ENCODE measurements around the gene CLDN20. TPM values are rescaled to one million over a fixed set of nuclear protein-coding genes. Genes with fewer than 3 reads are reported as not detected.
"Not testable (repeated sequence)": the region's sequence is repeated elsewhere in the genome, so short reads cannot be mapped to it uniquely, and the experiment has no call there.

CLDN20 gene
- not detected for total RNA-seq

DNA sequence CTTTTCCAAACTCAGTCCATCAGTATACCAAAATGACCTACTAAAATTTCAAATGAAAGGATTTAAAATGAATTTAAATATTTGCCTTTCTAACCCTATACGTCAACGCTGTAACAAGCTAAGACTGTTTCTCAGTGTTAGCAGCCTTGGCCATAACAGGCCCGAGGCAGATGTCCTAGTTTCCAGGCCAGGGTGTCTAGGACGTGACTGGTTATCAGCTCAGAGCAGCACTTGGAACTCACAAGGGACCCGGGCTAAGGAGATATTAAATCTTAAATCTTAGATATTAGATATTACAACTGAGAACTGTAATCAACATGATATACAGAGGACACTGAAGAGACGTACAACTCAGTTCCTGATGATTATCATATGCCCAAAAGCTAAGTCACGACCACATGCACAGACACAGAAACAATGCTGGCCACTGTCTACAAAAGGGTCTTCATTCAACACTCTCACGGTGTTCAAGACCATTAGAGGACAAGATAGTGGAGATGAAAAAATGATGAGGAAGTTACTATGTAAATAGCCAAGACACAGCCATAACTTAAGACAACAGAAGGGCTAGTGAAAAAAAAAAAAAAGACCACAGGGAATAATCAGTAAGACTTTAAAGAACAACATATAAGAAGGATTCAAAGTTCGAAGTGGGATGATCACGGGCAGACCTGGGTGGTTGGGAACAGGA, at the start of gene CLDN20:
Gene CLDN20 (plus strand): TSS at position 641 of the 691 bp plus-strand sequence. CDS start 11,707 bp downstream, outside the sequence.
- Histone ChIP-seq H3K4me3 (no peak within 1 kb of the TSS), H3K4me1 (ENCODE audit: control insufficient read depth in 1 of 2, low read depth in 2 of 2) (no peaks in the 10 kb centered on the region), H3K27me3 (replicated peaks; ENCODE audit: insufficient read depth) (no peaks in the 10 kb centered on the region), H3K27ac (no peak within 1 kb of the TSS), H3K9me3 (no peaks in the 10 kb centered on the region), H3K36me3 (peaks cover 7% of the 10 kb centered on the region)
- no peak for ATAC-seq (ENCODE audit: insufficient number of reproducible peaks, low FRiP score, low read depth)
- TF ChIP-seq, protein P1, sequence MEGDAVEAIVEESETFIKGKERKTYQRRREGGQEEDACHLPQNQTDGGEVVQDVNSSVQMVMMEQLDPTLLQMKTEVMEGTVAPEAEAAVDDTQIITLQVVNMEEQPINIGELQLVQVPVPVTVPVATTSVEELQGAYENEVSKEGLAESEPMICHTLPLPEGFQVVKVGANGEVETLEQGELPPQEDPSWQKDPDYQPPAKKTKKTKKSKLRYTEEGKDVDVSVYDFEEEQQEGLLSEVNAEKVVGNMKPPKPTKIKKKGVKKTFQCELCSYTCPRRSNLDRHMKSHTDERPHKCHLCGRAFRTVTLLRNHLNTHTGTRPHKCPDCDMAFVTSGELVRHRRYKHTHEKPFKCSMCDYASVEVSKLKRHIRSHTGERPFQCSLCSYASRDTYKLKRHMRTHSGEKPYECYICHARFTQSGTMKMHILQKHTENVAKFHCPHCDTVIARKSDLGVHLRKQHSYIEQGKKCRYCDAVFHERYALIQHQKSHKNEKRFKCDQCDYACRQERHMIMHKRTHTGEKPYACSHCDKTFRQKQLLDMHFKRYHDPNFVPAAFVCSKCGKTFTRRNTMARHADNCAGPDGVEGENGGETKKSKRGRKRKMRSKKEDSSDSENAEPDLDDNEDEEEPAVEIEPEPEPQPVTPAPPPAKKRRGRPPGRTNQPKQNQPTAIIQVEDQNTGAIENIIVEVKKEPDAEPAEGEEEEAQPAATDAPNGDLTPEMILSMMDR (IDR thresholded peaks at IDR 0.05), result no peak
- DNase-seq (ENCODE audit: low spot score), result no peak

- H3K4me1 ChIP-seq (ENCODE audit: control insufficient read depth in 1 of 2, low read depth in 2 of 2), result peaks cover 14 to 20% of the 10 kb centered on the region in 2 donors
- TF ChIP-seq, protein P1 (IDR thresholded peaks at IDR 0.05), result no peak
- H3K27ac ChIP-seq, result no peak overlapping the region
- ATAC-seq (ENCODE audit: insufficient number of reproducible peaks, low FRiP score, low read depth), result no peak
- no peak overlapping the region for H3K4me3 ChIP-seq
- H3K36me3 ChIP-seq, result no peaks in the 10 kb centered on the region
- H3K9me3 ChIP-seq, result no peaks in the 10 kb centered on the region
- no peak for DNase-seq (ENCODE audit: low spot score)
- no peaks in the 10 kb centered on the region for H3K27me3 ChIP-seq (replicated peaks; ENCODE audit: insufficient read depth)
These were observed 47.9 kb upstream of the CLDN20 start for GRCh38 chr6:155215906-155216305.

DNA sequence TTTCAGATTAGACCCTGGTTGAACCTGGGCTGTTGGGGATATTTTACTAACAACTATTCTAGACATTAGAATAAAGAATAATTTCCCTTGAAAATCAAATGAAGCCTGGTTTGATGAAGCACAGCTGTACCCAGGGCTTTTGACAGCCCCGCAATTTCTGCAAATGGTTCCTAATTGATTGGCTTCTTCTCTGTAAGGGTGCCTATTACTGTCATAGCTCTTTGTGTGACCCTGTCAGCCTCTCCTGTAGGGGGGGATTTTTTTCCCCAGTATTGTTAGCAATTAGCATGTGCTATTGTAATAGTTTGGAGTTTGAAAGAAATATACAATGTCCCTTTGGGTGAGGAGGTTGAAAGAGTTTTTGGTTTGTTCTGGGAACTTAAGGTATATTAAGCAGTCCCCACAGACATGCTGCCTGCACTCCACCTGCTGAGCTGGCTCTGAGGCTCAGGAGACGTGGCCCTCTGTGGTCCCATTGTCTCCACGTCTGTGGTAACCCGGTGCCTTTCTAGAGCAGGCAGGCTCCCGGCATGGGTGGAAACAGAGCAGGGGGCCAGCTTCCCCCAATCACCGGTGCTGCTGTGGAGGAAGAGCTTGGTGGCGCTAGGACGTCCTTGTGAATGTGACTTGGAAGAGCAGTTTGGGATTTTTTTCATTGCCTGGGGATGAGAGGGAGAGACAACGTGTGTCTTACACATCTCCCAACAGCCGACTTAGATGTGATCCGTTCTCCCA, 47.3 kb upstream of the CLDN20 start:
- Histone ChIP-seq H3K27ac (no peak overlapping the region), H3K4me3 (no peak overlapping the region), H3K4me1 (ENCODE audit: control insufficient read depth in 1 of 2, low read depth in 2 of 2) (peaks cover 14 to 25% of the 10 kb centered on the region in 2 donors), H3K27me3 (replicated peaks; ENCODE audit: insufficient read depth) (no peaks in the 10 kb centered on the region), H3K36me3 (no peaks in the 10 kb centered on the region), H3K9me3 (no peaks in the 10 kb centered on the region)
- ATAC-seq (ENCODE audit: insufficient number of reproducible peaks, low FRiP score, low read depth) (no peak), DNase-seq (ENCODE audit: low spot score) (no peak)
- TF ChIP-seq, protein P1 (IDR thresholded peaks at IDR 0.05), result no peak

- H3K27ac ChIP-seq; H3K9me3 ChIP-seq; H3K4me3 ChIP-seq; H3K27me3 ChIP-seq (replicated peaks; ENCODE audit: insufficient read depth); ATAC-seq (ENCODE audit: insufficient number of reproducible peaks, low FRiP score, low read depth); H3K36me3 ChIP-seq; DNase-seq (ENCODE audit: low spot score): not testable (repeated sequence)
- peaks cover 14 to 25% of the 10 kb centered on the region in 2 donors for H3K4me1 ChIP-seq (ENCODE audit: control insufficient read depth in 1 of 2, low read depth in 2 of 2)
These were observed 45.1 kb upstream of the CLDN20 start for GRCh38 chr6:155218711-155219110.

DNA sequence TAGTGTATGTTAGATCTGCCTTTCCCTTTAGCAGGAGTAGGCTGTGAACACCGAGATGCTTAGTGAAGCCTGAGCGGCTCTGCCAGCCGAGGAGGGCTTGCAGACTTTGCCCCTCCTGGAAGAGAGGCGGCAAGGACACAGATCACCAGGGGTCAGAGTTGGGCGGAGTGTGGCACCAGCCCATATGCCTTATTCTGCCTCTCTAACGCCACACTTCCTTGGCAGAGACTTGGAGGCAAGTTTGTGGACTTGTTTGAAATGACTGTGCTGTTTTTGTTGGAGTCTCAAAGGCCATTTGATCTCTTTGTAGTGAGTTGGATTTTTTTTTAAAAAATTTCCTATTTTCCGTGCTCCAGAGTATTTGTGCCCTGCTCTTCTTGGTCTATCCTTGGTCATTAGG, 44.5 kb upstream of the CLDN20 start:
- H3K27ac ChIP-seq, result peak overlapping the region; percentile 76 to 78
- H3K4me3 ChIP-seq, result peak overlapping the region; percentile 21
- ATAC-seq (ENCODE audit: insufficient number of reproducible peaks, low FRiP score, low read depth), result peak; percentile 57
- peaks cover 14 to 25% of the 10 kb centered on the region in 2 donors for H3K4me1 ChIP-seq (ENCODE audit: control insufficient read depth in 1 of 2, low read depth in 2 of 2)
- no peaks in the 10 kb centered on the region for H3K9me3 ChIP-seq
- TF ChIP-seq, protein P1 (IDR thresholded peaks at IDR 0.05), result no peak
- H3K36me3 ChIP-seq, result no peaks in the 10 kb centered on the region
- no peaks in the 10 kb centered on the region for H3K27me3 ChIP-seq (replicated peaks; ENCODE audit: insufficient read depth)
- DNase-seq (ENCODE audit: low spot score), result no peak

Measured in thoracic aorta (tissue), 2 donors.